ENCODE results near the gene CYBA. TPM values are rescaled to one million over a fixed set of nuclear protein-coding genes. Genes with fewer than 3 reads are reported as not detected.
"Not testable (repeated sequence)": the region's sequence is repeated elsewhere in the genome, so short reads cannot be mapped to it uniquely, and the experiment has no call there.

Gene CYBA
- total RNA-seq, 2 experiments from 2014 or later: 155 to 200 TPM

- Mint-ChIP-seq H3K4me1 (peaks cover 16% of the 10 kb centered on the region), H3K27me3 (no peaks in the 10 kb centered on the region)
- POLR2A ChIA-PET: no interaction called here
These were observed 34.1 kb downstream of the CYBA start for GRCh38 chr16:88616736-88617135.

DNA sequence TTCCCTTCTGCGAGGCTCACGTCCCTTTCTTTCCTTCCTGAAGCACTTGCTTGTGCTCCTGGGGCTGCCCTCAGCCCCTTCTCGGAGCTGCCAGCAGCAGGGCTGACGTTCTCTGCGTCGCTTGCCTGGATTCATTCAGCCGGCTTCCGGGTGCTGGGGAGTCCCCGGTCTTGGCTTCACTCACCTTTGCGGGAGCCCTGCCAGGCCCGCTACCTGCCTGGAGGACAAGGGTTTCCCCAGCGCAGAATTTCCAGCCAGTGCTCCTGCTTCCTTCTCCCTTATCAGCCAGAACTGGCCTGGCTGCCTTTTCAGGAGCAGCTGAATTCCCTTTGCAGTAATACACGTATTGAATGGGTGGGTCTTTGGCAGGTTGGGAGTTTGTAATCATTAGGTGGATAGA is 34.5 kb downstream of the CYBA start:
- ATAC-seq: no peak
- Mint-ChIP-seq H3K4me3 (no peak overlapping the region), H3K27ac (no peak overlapping the region), H3K9me3 (ENCODE audit: low read depth) (no peaks in the 10 kb centered on the region), H3K27me3 (no peaks in the 10 kb centered on the region), H3K36me3 (ENCODE audit: low read depth) (peaks cover 18% of the 10 kb centered on the region), H3K4me1 (peaks cover 16% of the 10 kb centered on the region)
- no peak for DNase-seq
- ChIA-PET CTCF (interaction anchor here (1.7 kb wide), 1 partner anchor 10 kb away, joined by 11 read pairs; no protein-coding TSS in a partner anchor), POLR2A (no interaction called here)
- intact Hi-C loops (cut with DNase I, micrococcal nuclease): no loop called here

More at GRCh38 chr16:88616736-88617135, 34.1 kb downstream of the CYBA start:
- DNase-seq: no peak
- intact Hi-C loops (cut with DNase I, micrococcal nuclease): no loop called here
- CTCF ChIA-PET: interaction anchor here (1.7 kb wide), 1 partner anchor 9 kb away, joined by 11 read pairs; no protein-coding TSS in a partner anchor
- no peak overlapping the region for H3K27ac Mint-ChIP-seq
- no peak overlapping the region for H3K4me3 Mint-ChIP-seq
- peaks cover 18% of the 10 kb centered on the region for H3K36me3 Mint-ChIP-seq (ENCODE audit: low read depth)
- H3K9me3 Mint-ChIP-seq (ENCODE audit: low read depth): no peaks in the 10 kb centered on the region
- ATAC-seq: no peak

DNA sequence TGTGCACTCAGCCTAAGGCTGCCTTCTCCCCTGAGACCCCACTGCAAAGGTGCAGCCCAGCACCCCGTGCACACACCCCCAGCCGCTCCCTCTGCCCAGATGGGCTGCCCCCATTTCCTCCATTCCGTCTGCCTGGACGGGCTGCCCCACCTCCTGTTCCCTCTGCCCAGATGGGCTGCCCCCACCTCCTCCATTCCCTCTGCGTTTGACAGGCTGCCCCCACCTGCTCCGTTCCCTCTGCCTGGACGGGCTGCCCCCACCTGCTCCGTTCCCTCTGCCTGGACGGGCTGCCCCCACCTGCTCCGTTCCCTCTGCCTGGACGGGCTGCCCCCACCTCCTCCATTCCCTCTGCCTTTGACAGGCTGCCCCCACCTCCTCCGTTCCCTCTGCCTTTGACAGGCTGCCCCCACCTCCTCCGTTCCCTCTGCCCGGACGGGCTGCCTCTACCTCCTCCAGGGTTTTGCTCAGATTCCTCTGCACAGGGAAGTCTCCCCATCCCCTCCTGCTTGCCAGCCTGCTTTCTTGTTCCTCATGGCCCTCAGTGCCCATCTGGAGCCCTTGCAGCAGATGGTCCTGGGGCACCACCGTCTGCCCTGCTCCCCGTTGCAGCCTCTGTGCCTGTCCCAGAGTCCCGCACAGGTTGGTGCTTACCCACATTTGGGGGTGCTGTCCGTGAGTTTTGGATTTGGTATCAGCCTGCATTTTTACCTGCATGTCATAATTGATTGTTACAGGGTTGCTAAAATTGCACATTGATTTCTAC is 35.9 kb downstream of the CYBA start:
- ATAC-seq: no peak
- Mint-ChIP-seq H3K9me3 (ENCODE audit: low read depth) (no peaks in the 10 kb centered on the region), H3K4me3 (no peak overlapping the region), H3K27me3 (no peaks in the 10 kb centered on the region), H3K4me1 (peaks cover 11% of the 10 kb centered on the region), H3K36me3 (ENCODE audit: low read depth) (peaks cover 21% of the 10 kb centered on the region), H3K27ac (no peak overlapping the region)
- intact Hi-C loops (cut with DNase I, micrococcal nuclease): no loop called here
- no peak for DNase-seq
- POLR2A ChIA-PET: no interaction called here
- CTCF ChIA-PET: no interaction called here

- Mint-ChIP-seq H3K27me3 (no peaks in the 10 kb centered on the region), H3K4me3 (no peak overlapping the region), H3K4me1 (peaks cover 4% of the 10 kb centered on the region), H3K36me3 (ENCODE audit: low read depth) (peaks cover 22% of the 10 kb centered on the region), H3K27ac (no peak overlapping the region), H3K9me3 (ENCODE audit: low read depth) (no peaks in the 10 kb centered on the region)
- ChIA-PET POLR2A (no interaction called here), CTCF (interaction anchor here (0.5 kb wide), 1 partner anchor 433 kb away, joined by 6 read pairs; no protein-coding TSS in a partner anchor)
- intact Hi-C loops (cut with DNase I, micrococcal nuclease): no loop called here
- DNase-seq: no peak
- ATAC-seq: no peak
These were observed 36.7 kb downstream of the CYBA start for GRCh38 chr16:88613911-88614817.

DNA sequence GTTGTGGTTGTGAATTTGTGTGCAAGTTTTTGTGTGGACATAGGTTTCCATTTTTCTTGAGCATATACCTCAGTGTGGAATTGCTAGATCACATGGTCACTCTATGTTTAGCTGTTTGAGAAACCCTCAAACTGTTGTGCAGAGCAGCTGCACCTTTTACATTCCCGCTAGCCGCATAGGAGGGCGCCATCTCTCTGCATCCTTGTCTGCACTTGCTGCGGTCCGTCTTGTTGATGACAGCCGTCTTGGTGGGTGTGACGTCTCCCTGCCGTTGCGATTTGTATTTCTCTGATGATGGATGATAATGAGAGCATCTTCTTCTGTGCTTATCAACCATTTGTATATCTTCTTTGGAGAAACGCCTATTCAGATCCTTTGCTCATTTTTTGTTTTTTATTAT is 37.6 kb downstream of the CYBA start:
- H3K36me3 Mint-ChIP-seq (ENCODE audit: low read depth): peaks cover 23% of the 10 kb centered on the region
- no peak overlapping the region for H3K4me3 Mint-ChIP-seq
- ATAC-seq (no peak), DNase-seq (no peak)
- intact Hi-C loops (cut with DNase I, micrococcal nuclease): no loop called here
- ChIA-PET CTCF (interaction anchor here (0.5 kb wide), 1 partner anchor 434 kb away, joined by 6 read pairs; no protein-coding TSS in a partner anchor), POLR2A (no interaction called here)
- no peaks in the 10 kb centered on the region for H3K27me3 Mint-ChIP-seq
- no peaks in the 10 kb centered on the region for H3K4me1 Mint-ChIP-seq
- no peak overlapping the region for H3K27ac Mint-ChIP-seq
- H3K9me3 Mint-ChIP-seq (ENCODE audit: low read depth): no peaks in the 10 kb centered on the region

DNA sequence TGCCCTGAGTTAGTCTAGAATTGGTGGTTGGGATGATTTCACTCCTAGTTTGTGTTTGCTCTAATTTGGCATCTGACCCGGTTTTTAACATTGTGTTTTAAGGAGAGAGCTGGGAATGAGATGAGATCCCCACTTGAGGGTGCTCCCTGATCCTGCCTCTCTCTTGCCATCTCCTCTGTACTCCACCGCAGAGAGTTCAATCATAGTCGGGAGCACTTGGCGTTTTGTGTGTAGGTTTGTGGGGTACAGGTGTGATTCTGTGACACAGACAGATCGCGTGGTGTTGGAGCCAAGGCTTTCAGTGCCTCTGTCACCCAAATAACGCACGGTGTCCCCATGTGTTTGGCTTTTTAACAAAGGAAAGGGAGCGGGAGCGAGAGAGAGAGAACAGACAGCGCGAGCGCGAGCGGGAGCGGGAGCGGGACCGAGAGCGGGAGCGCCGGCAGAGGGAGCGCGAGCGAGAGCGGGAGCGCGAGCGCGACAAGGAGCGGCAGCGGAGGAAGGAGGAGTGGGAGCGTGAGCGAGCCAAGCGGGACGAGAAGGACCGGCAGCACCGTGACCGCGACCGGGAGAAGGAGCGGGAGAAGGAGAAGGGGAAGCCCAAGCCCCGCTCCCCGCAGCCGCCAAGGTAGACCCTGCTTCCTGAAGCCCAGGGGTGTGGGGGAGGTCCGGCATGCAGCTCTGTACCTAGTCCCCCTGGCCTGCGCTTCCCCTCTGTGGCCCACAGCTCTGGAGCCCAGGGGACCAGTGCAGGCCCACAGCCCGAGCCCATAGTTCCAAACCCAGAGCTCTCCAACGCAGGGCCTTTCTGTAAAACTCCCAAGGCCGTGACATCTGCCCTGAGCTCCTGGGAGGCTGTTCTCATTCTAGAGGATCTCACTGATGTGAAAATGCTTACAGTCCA is 39.7 kb downstream of the CYBA start:
- DNase-seq (no peak), ATAC-seq (no peak)
- Mint-ChIP-seq H3K9me3 (ENCODE audit: low read depth) (no peaks in the 10 kb centered on the region), H3K36me3 (ENCODE audit: low read depth) (peaks cover 27% of the 10 kb centered on the region), H3K4me3 (no peak overlapping the region), H3K27me3 (no peaks in the 10 kb centered on the region), H3K27ac (no peak overlapping the region), H3K4me1 (no peaks in the 10 kb centered on the region)
- ChIA-PET POLR2A (no interaction called here), CTCF (no interaction called here)
- intact Hi-C loops (cut with DNase I, micrococcal nuclease): no loop called here

GRCh38 chr16:88610080-88610479 is 40.8 kb downstream of the CYBA start:
- Mint-ChIP-seq H3K4me1 (no peaks in the 10 kb centered on the region), H3K36me3 (ENCODE audit: low read depth) (peaks cover 31% of the 10 kb centered on the region), H3K4me3 (no peak overlapping the region), H3K27me3 (no peaks in the 10 kb centered on the region), H3K9me3 (ENCODE audit: low read depth) (no peaks in the 10 kb centered on the region), H3K27ac (no peak overlapping the region)
- DNase-seq (no peak), ATAC-seq (no peak)
- ChIA-PET CTCF (interaction anchor here (0.7 to 1.0 kb wide), 2 partner anchors 10 to 75 kb away, joined by 3 to 4 read pairs; no protein-coding TSS in a partner anchor), POLR2A (interaction anchor here (0.6 kb wide), 1 partner anchor 240 kb away, joined by 3 read pairs; no protein-coding TSS in a partner anchor)
- intact Hi-C loops (cut with DNase I, micrococcal nuclease): no loop called here

GRCh38 chr16:88609426-88609825 is 41.4 kb downstream of the CYBA start:
- POLR2A ChIA-PET; H3K27me3 Mint-ChIP-seq; H3K4me3 Mint-ChIP-seq; H3K9me3 Mint-ChIP-seq (ENCODE audit: low read depth); DNase-seq; intact Hi-C loops (cut with DNase I, micrococcal nuclease); ATAC-seq; H3K27ac Mint-ChIP-seq; H3K4me1 Mint-ChIP-seq: not testable (repeated sequence)
- CTCF ChIA-PET: interaction anchor here (1.0 kb wide), 1 partner anchor 10 kb away, joined by 4 read pairs; no protein-coding TSS in a partner anchor
- peaks cover 30% of the 10 kb centered on the region for H3K36me3 Mint-ChIP-seq (ENCODE audit: low read depth)

DNA sequence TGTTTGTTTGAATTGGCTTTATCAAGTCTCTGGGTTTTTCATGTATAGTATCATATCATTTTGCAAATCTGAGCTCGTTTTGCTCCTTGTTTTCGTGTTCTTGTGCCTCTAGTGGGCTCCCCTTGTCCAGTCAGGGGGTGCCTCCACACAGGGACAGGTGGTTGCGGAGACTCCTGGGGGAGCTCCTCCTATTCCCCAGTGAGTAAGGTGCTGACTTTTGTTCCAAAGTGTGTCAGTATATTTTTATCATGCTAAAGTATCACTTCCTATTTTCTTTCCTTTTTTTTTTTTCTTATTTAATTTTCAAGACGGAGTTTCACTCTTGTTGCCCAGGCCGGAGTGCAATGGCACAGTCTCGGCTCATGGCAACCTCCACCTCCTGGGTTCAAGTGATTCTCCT is 42.8 kb downstream of the CYBA start:
- CTCF ChIA-PET: no interaction called here
- no peak overlapping the region for H3K27ac Mint-ChIP-seq
- H3K36me3 Mint-ChIP-seq (ENCODE audit: low read depth): peaks cover 27% of the 10 kb centered on the region
- H3K4me3 Mint-ChIP-seq: no peak overlapping the region
- no peaks in the 10 kb centered on the region for H3K9me3 Mint-ChIP-seq (ENCODE audit: low read depth)
- no peaks in the 10 kb centered on the region for H3K4me1 Mint-ChIP-seq
- DNase-seq (no peak), ATAC-seq (no peak)
- H3K27me3 Mint-ChIP-seq: no peaks in the 10 kb centered on the region
- POLR2A ChIA-PET: interaction anchor here (0.6 kb wide), 1 partner anchor 16 kb away, joined by 7 read pairs; no protein-coding TSS in a partner anchor
- intact Hi-C loops (cut with DNase I, micrococcal nuclease): no loop called here

GRCh38 chr16:88606148-88606757 is 44.6 kb downstream of the CYBA start:
- Mint-ChIP-seq H3K9me3 (ENCODE audit: low read depth) (no peaks in the 10 kb centered on the region), H3K27me3 (no peaks in the 10 kb centered on the region), H3K4me3 (no peak overlapping the region), H3K4me1 (no peaks in the 10 kb centered on the region), H3K36me3 (ENCODE audit: low read depth) (peaks cover 34% of the 10 kb centered on the region), H3K27ac (no peak overlapping the region)
- CTCF ChIA-PET: no interaction called here
- intact Hi-C loops (cut with DNase I, micrococcal nuclease): no loop called here
- ATAC-seq (no peak), DNase-seq (no peak)
- POLR2A ChIA-PET: no interaction called here

Measured in activated CD4-positive, alpha-beta T cell treated with anti-CD3 and anti-CD28 coated beads for 36 hours (primary cell).